HG03378 (cell line): Measurements from ENCODE around the gene DEPDC5.
"Not testable (repeated sequence)": the region's sequence is repeated elsewhere in the genome, so short reads cannot be mapped to it uniquely, and the experiment has no call there.

Experiments
- ATAC-seq: cut with Tn5 transposase; IDR thresholded peaks from one replicate; pipeline ENCODE4 v1.9.1; 2021; ENCODE audit warnings: mild to moderate bottlenecking, moderate library complexity; ENCODE audit not compliant: unreplicated experiment

DEPDC5 gene

GRCh38 chr22:31748490-31748889 lies 5.3 kb upstream of the DEPDC5 start:
- no peak for ATAC-seq

- ATAC-seq = peak; percentile 59
Observed at GRCh38 chr22:31749636-31750364, 4.0 kb upstream of the DEPDC5 start, which contains the start of gene PRR14L. PRR14L (minus strand) TSS chr22:31750132; CDS start chr22:31738860, 11,272 bp downstream.

- ATAC-seq = no peak
Observed at GRCh38 chr22:31750365-31751284, 3.2 kb upstream of the DEPDC5 start.

GRCh38 chr22:31752096-31752847 lies 1.5 kb upstream of the DEPDC5 start:
- ATAC-seq = no peak

- peak; percentile 18 for ATAC-seq
Observed at GRCh38 chr22:31753005-31753633, 700 bp upstream of the DEPDC5 start.

GRCh38 chr22:31754813-31755212 lies 994 bp downstream of the DEPDC5 start:
- ATAC-seq = no peak

- no peak for ATAC-seq
Observed at GRCh38 chr22:31757265-31757664, 3.4 kb downstream of the DEPDC5 start.

- not testable (repeated sequence) for ATAC-seq
Observed at GRCh38 chr22:31758860-31759259, 5.0 kb downstream of the DEPDC5 start.

GRCh38 chr22:31764785-31765184 lies 11.0 kb downstream of the DEPDC5 start:
- ATAC-seq = no peak

- no peak for ATAC-seq
Observed at GRCh38 chr22:31768422-31769059, 14.7 kb downstream of the DEPDC5 start.

GRCh38 chr22:31773416-31773815 lies 19.6 kb downstream of the DEPDC5 start:
- no peak for ATAC-seq

GRCh38 chr22:31776231-31776630 lies 22.4 kb downstream of the DEPDC5 start:
- no peak for ATAC-seq

- ATAC-seq = no peak
Observed at GRCh38 chr22:31789803-31790202, 36.0 kb downstream of the DEPDC5 start.

GRCh38 chr22:31790240-31790639 lies 36.4 kb downstream of the DEPDC5 start:
- ATAC-seq = no peak

- ATAC-seq = not testable (repeated sequence)
Observed at GRCh38 chr22:31799358-31799757, 45.5 kb downstream of the DEPDC5 start.

- ATAC-seq = no peak
Observed at GRCh38 chr22:31800065-31800464, 46.2 kb downstream of the DEPDC5 start.

- ATAC-seq = not testable (repeated sequence)
Observed at GRCh38 chr22:31800861-31801260, 47.0 kb downstream of the DEPDC5 start.

GRCh38 chr22:31802575-31802974 lies 48.8 kb downstream of the DEPDC5 start:
- ATAC-seq = no peak

GRCh38 chr22:31806751-31807150 lies 52.9 kb downstream of the DEPDC5 start:
- ATAC-seq = no peak

GRCh38 chr22:31812977-31813605 lies 59.3 kb downstream of the DEPDC5 start:
- ATAC-seq = no peak
